H1 (cell line): ENCODE results near the gene NOL4L.

Experiments
- ATF3 ChIP-seq: IDR thresholded peaks from 2 replicates; pipeline ENCODE4 v1.6.1; 2011; ENCODE audit warnings: low read depth, mild to moderate bottlenecking, low read length; ENCODE audit not compliant: insufficient read depth
- CEBPB ChIP-seq: IDR thresholded peaks from 2 replicates; pipeline ENCODE4 v1.6.1; 2012; ENCODE audit warnings: low read depth, low read length
- CTCF ChIP-seq, 3 experiments: IDR thresholded peaks; 1 replicate in 2 of 3; 2 replicates in 1 of 3; pipeline versions ENCODE4 v1.5.1 to v1.6.1; 2011; ENCODE audit warnings: low read length in 3 of 3, mild to moderate bottlenecking in 3 of 3, inconsistent platforms in 2 of 3, low read depth in 1 of 3, moderate library complexity in 1 of 3; ENCODE audit not compliant: insufficient read depth in 1 of 3; ENCODE audit errors: control extremely low read depth in 1 of 3
- EP300 ChIP-seq, 2 experiments: IDR thresholded peaks; 1 replicate in 1 of 2; 2 replicates in 1 of 2; pipeline ENCODE4 v1.6.1; 2011 to 2012; ENCODE audit warnings: low read depth in 2 of 2, low read length in 2 of 2, mild to moderate bottlenecking in 2 of 2, borderline replicate concordance in 1 of 2, inconsistent platforms in 1 of 2, moderate library complexity in 1 of 2
- EZH2 ChIP-seq: fragments of 200-600 bp; sonication (generic); IDR thresholded peaks from 2 replicates; pipeline ENCODE4 v1.7.1; 2012; ENCODE audit warnings: low read depth, mild to moderate bottlenecking, moderate library complexity, low read length, inconsistent platforms; ENCODE audit not compliant: severe bottlenecking
- MAX ChIP-seq: IDR thresholded peaks from 2 replicates; pipeline ENCODE4 v1.6.1; 2012; ENCODE audit warnings: inconsistent platforms
- POLR2A ChIP-seq, 2 experiments: IDR thresholded peaks; 1 replicate in 1 of 2; 2 replicates in 1 of 2; pipeline ENCODE4 v1.6.1; 2011; ENCODE audit warnings: low read depth in 2 of 2, low read length in 2 of 2, mild to moderate bottlenecking in 2 of 2; ENCODE audit errors: control extremely low read depth in 1 of 2
- POLR2AphosphoS5 ChIP-seq: IDR thresholded peaks from 2 replicates; pipeline ENCODE4 v1.6.1; 2011; ENCODE audit warnings: low read depth, low read length
- SIN3A ChIP-seq, 2 experiments: IDR thresholded peaks in 1 of 2; conservative IDR thresholded peaks in 1 of 2; 2 replicates each; pipeline ENCODE4 v1.6.1; 2011 to 2012; ENCODE audit warnings: low read length in 2 of 2, improper control_type of control experiment in 1 of 2, low read depth in 1 of 2, mild to moderate bottlenecking in 1 of 2
- SP4 ChIP-seq: IDR thresholded peaks from 2 replicates; pipeline ENCODE4 v1.6.1; 2012; ENCODE audit warnings: low read length, inconsistent platforms
- SUZ12 ChIP-seq: fragments of 200-600 bp; sonication (generic); IDR thresholded peaks from 2 replicates; pipeline ENCODE4 v1.6.1; 2012; ENCODE audit warnings: mild to moderate bottlenecking, inconsistent platforms, low read length, moderate library complexity, mixed read lengths
- USF2 ChIP-seq: IDR thresholded peaks from 2 replicates; pipeline ENCODE4 v1.6.1; 2011; ENCODE audit warnings: low read length, improper control_type of control experiment
- YY1 ChIP-seq: IDR thresholded peaks from 2 replicates; pipeline ENCODE4 v1.6.1; 2011; ENCODE audit warnings: low read depth, mild to moderate bottlenecking, low read length
- ZNF274 ChIP-seq: IDR thresholded peaks from 2 replicates; pipeline ENCODE4 v1.7.0; 2012; ENCODE audit warnings: low read length, borderline replicate concordance; ENCODE audit errors: extremely low read depth

- TF ChIP-seq YY1 (no peak), CTCF (IDR thresholded peaks at IDR 0.05; ENCODE audit: control extremely low read depth in 1 of 3, insufficient read depth in 1 of 3, low read depth in 1 of 3, low read length in 3 of 3) (no peak), USF2 (no peak), EZH2 (no peak), ZNF274 (no peak), ATF3 (no peak), CEBPB (no peak), SP4 (no peak), SUZ12 (no peak), EP300 (IDR thresholded peaks at IDR 0.05; ENCODE audit: borderline replicate concordance in 1 of 2, low read depth in 2 of 2, low read length in 2 of 2) (no peak), MAX (no peak), POLR2AphosphoS5 (no peak), POLR2A (IDR thresholded peaks at IDR 0.05; ENCODE audit: control extremely low read depth in 1 of 2, low read depth in 2 of 2, low read length in 2 of 2) (no peak), SIN3A (conservative IDR thresholded peaks at IDR 0.05 in 1 of 2, IDR thresholded peaks at IDR 0.05 in 1 of 2; ENCODE audit: low read depth in 1 of 2, low read length in 2 of 2) (no peak)
Observed at GRCh38 chr20:32517518-32517873, 67.6 kb downstream of the NOL4L start.
